ENCODE measurements around the gene KIF2C.
"Not testable (repeated sequence)": the region's sequence is repeated elsewhere in the genome, so short reads cannot be mapped to it uniquely, and the experiment has no call there.

The KIF2C gene

DNA sequence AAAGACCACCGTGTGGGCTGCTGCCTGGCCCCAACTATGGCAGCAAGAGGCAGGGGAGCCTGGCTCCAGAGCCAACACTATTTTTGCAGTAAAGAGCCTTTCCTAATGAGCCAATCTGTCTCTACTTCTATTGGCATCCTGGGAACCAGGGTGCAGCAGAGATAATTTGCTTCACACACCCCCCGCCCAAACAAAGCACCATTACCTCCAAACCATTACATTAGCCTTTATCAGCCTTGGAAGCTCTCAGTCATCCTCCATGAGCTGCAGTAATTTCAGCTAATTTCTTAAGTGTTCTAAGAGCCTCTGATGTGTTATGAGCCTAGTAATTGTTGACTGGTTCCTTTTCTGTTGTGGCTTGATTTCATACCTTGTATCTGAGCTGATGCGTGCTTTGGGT lies 43.5 kb upstream of the KIF2C start:
- TF ChIP-seq, protein P1, sequence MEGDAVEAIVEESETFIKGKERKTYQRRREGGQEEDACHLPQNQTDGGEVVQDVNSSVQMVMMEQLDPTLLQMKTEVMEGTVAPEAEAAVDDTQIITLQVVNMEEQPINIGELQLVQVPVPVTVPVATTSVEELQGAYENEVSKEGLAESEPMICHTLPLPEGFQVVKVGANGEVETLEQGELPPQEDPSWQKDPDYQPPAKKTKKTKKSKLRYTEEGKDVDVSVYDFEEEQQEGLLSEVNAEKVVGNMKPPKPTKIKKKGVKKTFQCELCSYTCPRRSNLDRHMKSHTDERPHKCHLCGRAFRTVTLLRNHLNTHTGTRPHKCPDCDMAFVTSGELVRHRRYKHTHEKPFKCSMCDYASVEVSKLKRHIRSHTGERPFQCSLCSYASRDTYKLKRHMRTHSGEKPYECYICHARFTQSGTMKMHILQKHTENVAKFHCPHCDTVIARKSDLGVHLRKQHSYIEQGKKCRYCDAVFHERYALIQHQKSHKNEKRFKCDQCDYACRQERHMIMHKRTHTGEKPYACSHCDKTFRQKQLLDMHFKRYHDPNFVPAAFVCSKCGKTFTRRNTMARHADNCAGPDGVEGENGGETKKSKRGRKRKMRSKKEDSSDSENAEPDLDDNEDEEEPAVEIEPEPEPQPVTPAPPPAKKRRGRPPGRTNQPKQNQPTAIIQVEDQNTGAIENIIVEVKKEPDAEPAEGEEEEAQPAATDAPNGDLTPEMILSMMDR (IDR thresholded peaks at IDR 0.05; ENCODE audit: low read depth, low read length), result no peak
- no peak overlapping the region for H3K4me3 ChIP-seq (ENCODE audit: low read depth, low read length)
- H3K36me3 ChIP-seq, result no peaks in the 10 kb centered on the region
- H3K27me3 ChIP-seq (ENCODE audit: insufficient read depth, low read depth, severe bottlenecking), result no peaks in the 10 kb centered on the region
- H3K27ac ChIP-seq, result no peak overlapping the region
- no peaks in the 10 kb centered on the region for H3K9me3 ChIP-seq (ENCODE audit: severe bottlenecking)
- DNase-seq, result no peak

DNA sequence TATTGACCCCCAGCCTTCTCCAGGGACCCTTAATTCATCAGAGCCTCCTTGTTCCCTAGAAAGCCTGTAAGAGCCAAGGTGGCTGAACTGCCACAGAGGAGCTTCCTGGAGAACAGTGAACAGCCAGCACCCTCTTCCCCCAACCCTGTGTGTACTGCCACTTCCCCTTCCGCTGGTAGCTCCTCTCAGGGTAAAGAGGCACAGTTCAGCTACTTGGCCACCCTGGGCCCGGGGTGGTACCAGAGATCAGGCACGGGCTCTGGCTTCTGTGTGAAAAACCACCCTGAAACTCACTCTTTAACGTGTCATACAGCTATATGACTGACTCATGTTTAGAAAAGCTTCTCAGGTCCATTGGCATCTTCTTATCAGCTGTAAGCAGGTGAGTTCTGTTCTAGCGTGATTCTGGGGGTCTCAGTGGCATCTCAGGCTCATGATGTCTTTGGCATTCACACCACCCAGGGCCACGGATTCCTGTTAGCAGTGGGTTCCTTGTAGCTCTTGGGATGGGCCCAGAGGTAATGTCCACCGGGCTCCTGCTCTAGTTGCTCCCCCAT lies 42.8 kb upstream of the KIF2C start:
- H3K4me3 ChIP-seq (ENCODE audit: low read depth, low read length), result no peak overlapping the region
- no peak overlapping the region for H3K27ac ChIP-seq
- H3K9me3 ChIP-seq (ENCODE audit: severe bottlenecking), result no peaks in the 10 kb centered on the region
- TF ChIP-seq, protein P1 (IDR thresholded peaks at IDR 0.05; ENCODE audit: low read depth, low read length), result no peak
- no peaks in the 10 kb centered on the region for H3K36me3 ChIP-seq
- H3K27me3 ChIP-seq (ENCODE audit: insufficient read depth, low read depth, severe bottlenecking), result no peaks in the 10 kb centered on the region
- no peak for DNase-seq

DNA sequence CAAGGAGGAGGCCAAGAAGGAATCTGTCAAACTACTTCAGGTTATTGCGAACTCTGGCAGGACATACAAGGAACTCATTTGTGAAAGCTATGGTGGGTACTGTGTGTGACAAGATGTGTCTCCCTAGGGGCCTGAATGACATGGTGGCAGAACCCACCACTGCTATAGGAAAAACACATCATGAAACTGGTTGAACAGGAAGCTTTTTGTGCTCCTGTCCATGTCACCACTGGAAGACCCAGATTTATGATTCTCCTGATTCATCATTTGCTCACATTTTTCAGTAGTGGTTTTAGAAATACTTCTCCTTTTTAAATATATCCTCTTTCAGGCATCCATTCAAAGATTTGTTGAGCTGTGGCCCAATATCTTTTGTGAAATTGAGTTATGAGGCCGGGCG lies 41.5 kb upstream of the KIF2C start:
- TF ChIP-seq, protein P1 (IDR thresholded peaks at IDR 0.05; ENCODE audit: low read depth, low read length), result no peak
- H3K27me3 ChIP-seq (ENCODE audit: insufficient read depth, low read depth, severe bottlenecking), result no peaks in the 10 kb centered on the region
- H3K4me3 ChIP-seq (ENCODE audit: low read depth, low read length), result no peak overlapping the region
- no peaks in the 10 kb centered on the region for H3K9me3 ChIP-seq (ENCODE audit: severe bottlenecking)
- H3K27ac ChIP-seq, result no peak overlapping the region
- no peak for DNase-seq
- no peaks in the 10 kb centered on the region for H3K36me3 ChIP-seq

DNA sequence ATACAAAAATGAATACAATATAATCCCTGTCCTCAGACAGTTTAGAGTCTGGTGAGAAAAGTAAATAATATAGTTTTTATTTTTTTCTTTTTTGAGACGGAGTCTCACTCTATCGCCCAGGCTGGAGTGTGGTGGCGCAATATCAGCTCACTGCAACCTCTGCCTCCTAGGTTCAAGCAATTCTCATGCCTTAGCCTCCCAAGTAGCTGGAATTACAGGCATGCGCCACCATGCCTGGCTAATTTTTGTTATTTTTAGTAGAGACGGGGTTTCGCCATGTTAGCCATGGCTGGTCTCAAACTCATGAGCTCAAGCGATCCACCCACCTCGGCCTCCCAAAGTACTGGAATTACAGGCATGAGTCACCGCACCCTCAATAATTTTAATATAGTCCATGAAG lies 40.3 kb upstream of the KIF2C start:
- not testable (repeated sequence) for H3K4me3 ChIP-seq (ENCODE audit: low read depth, low read length); H3K9me3 ChIP-seq (ENCODE audit: severe bottlenecking); H3K27me3 ChIP-seq (ENCODE audit: insufficient read depth, low read depth, severe bottlenecking); DNase-seq; H3K27ac ChIP-seq; H3K36me3 ChIP-seq

DNA sequence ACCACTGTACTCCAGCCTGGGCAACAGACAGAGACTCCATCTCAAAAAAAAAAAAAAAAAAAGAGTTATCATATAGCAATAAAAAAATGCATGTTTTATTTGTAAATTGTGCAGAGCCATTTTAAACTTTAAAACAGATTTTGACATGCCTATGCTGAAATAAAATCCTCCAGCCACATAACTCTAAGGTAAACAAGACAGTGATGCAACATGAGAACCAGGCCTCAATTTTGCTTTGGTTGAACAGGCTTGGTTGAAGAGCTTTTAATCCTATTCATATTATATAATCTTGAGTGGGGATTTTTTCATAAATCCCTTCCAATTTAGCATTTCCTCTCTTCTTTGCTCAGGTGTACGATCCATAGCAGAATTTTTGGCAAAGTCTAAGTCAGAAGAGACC lies 39.1 kb upstream of the KIF2C start:
- DNase-seq, result no peak
- no peak overlapping the region for H3K4me3 ChIP-seq (ENCODE audit: low read depth, low read length)
- H3K27me3 ChIP-seq (ENCODE audit: insufficient read depth, low read depth, severe bottlenecking), result no peaks in the 10 kb centered on the region
- peak overlapping the region; percentile 17; the same call in 1 of the 2 replicates for H3K27ac ChIP-seq
- no peaks in the 10 kb centered on the region for H3K9me3 ChIP-seq (ENCODE audit: severe bottlenecking)
- H3K36me3 ChIP-seq, result no peaks in the 10 kb centered on the region
- TF ChIP-seq, protein P1 (IDR thresholded peaks at IDR 0.05; ENCODE audit: low read depth, low read length), result no peak

DNA sequence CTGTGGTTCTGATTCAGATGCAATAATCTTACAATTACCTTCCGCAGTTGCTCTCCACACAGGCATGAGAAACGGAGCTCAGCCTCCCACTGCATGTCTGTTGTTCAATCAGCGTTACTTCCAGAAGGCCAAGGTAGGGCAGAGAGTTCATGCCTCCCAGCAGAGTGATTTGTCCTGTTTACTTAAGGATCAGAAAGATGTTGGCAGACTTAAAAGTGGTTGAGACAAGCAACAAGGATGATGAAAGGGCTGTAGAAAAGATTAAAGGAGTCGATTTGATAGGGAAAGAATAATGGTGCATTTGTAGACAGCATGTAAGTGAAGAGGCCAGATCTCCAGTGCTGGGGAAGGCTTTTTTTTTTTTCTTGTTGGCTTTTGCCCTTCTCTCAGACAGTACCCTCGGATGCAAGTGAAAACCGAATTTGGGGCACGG lies 38.5 kb upstream of the KIF2C start:
- TF ChIP-seq, protein P1 (IDR thresholded peaks at IDR 0.05; ENCODE audit: low read depth, low read length), result no peak
- peak overlapping the region; percentile 45 for H3K27ac ChIP-seq

More for the DNA sequence above, 38.5 kb upstream of the KIF2C start:
- peak; percentile 45 for DNase-seq
- H3K36me3 ChIP-seq, result no peaks in the 10 kb centered on the region
- H3K27me3 ChIP-seq (ENCODE audit: insufficient read depth, low read depth, severe bottlenecking), result no peaks in the 10 kb centered on the region
- H3K4me3 ChIP-seq (ENCODE audit: low read depth, low read length), result no peak overlapping the region
- H3K9me3 ChIP-seq (ENCODE audit: severe bottlenecking), result no peaks in the 10 kb centered on the region
